Measurements from ENCODE around the gene KANSL1. TPM values are rescaled to one million over a fixed set of nuclear protein-coding genes. Genes with fewer than 3 reads are reported as not detected.

The KANSL1 gene
- total RNA-seq, 1 donor from 2014 or later: 102 TPM

DNA sequence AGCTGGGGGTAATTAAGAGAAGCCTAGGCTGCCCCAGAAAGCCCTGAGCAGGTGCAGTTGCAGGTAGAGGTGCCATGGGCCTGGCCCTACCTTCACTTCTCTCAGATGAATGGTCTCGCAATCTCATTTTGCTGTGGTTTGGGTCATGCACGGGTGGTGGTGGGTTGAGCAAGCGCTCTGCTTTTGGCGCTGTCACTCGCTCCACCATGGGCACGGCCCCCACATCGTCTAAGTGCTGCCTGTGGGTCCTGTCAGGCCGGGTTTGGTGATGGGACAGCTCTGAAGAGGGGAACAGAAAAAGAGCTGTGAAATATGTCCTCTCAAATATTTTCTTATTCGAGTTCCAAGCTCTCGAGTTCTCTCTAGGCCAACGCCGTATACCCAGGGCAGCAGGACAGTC, 154.3 kb downstream of the KANSL1 start:
- Mint-ChIP-seq H3K27me3 (ENCODE audit: unreplicated experiment) (no peaks in the 10 kb centered on the region), H3K4me1 (ENCODE audit: unreplicated experiment) (peaks cover 4% of the 10 kb centered on the region), H3K9me3 (ENCODE audit: unreplicated experiment) (no peaks in the 10 kb centered on the region), H3K36me3 (ENCODE audit: unreplicated experiment) (peaks cover 39% of the 10 kb centered on the region), H3K27ac (ENCODE audit: unreplicated experiment) (no peak overlapping the region), H3K4me3 (ENCODE audit: unreplicated experiment) (no peak overlapping the region)
- TF ChIP-seq, protein P1, sequence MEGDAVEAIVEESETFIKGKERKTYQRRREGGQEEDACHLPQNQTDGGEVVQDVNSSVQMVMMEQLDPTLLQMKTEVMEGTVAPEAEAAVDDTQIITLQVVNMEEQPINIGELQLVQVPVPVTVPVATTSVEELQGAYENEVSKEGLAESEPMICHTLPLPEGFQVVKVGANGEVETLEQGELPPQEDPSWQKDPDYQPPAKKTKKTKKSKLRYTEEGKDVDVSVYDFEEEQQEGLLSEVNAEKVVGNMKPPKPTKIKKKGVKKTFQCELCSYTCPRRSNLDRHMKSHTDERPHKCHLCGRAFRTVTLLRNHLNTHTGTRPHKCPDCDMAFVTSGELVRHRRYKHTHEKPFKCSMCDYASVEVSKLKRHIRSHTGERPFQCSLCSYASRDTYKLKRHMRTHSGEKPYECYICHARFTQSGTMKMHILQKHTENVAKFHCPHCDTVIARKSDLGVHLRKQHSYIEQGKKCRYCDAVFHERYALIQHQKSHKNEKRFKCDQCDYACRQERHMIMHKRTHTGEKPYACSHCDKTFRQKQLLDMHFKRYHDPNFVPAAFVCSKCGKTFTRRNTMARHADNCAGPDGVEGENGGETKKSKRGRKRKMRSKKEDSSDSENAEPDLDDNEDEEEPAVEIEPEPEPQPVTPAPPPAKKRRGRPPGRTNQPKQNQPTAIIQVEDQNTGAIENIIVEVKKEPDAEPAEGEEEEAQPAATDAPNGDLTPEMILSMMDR (IDR thresholded peaks at IDR 0.05): no peak
- DNase-seq (ENCODE audit: extremely low spot score, unreplicated experiment): no peak

DNA sequence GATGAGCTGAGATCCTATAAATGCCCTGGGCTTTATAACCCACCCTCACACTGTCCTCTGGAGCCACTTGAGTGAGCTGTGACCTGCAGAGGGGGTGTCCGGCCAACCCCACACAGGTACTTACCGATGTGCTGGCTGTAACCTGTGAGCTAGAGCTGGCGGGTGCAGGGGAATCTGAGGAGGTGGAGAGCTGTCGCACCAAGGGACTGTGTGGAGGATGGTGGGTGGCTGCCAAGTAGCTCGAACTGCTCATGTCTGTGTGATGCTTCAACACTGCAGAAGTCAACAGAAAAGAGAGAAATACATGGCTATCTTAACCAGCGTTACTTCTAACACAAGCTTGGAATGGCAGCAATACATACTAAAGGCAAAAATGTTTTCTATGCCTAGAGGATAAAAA, 154.8 kb downstream of the KANSL1 start:
- H3K4me3 Mint-ChIP-seq (ENCODE audit: unreplicated experiment): no peak overlapping the region
- no peak overlapping the region for H3K27ac Mint-ChIP-seq (ENCODE audit: unreplicated experiment)
- H3K27me3 Mint-ChIP-seq (ENCODE audit: unreplicated experiment): no peaks in the 10 kb centered on the region
- no peak for DNase-seq (ENCODE audit: extremely low spot score, unreplicated experiment)
- H3K9me3 Mint-ChIP-seq (ENCODE audit: unreplicated experiment): no peaks in the 10 kb centered on the region
- peaks cover 38% of the 10 kb centered on the region for H3K36me3 Mint-ChIP-seq (ENCODE audit: unreplicated experiment)
- TF ChIP-seq, protein P1 (IDR thresholded peaks at IDR 0.05): no peak
- no peaks in the 10 kb centered on the region for H3K4me1 Mint-ChIP-seq (ENCODE audit: unreplicated experiment)

DNA sequence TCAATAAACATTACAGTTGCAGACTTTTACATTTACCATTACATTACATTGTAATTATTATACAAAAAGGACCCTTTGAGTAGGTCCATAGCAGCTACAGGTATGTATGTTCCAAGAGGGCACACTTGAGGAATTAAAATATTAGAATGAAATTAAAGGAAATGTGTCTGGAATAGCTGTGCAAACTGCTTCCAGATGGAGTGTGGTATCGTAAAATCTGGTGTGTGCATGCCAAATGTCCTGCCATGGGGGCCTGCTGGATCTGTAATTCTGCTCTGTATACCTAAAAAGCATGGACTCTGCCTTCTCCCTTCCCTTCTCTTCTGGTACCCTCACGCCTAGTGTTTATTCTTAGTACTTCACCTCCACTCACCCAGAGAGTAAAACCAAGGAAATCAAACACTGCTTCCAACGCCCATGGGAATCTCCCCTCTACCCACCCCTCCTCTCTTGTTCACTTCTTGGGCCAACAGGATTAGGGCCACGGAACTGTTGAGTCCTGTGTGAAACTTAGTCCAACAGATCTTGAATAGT, 155.4 kb downstream of the KANSL1 start:
- peaks cover 42% of the 10 kb centered on the region for H3K36me3 Mint-ChIP-seq (ENCODE audit: unreplicated experiment)
- H3K4me3 Mint-ChIP-seq (ENCODE audit: unreplicated experiment): no peak overlapping the region

DNA sequence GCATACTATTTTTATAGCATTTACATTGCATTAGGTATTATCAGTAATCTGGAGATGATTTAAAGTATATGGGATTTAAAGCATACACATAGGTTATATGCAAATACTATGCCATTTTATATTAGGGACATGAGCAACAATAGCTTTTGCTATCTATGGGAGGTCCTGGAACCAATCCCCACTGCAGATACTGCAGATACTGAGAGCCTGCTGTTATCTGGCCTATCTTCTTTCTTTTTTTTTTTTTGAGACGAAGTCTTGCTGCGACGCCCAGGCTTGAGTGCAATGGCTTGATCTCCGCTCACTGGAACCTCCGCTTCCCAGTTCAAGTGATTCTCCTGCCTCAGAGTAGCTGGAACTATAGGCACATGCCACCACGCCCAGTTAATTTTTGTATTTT, 156.7 kb downstream of the KANSL1 start:
- H3K27me3 Mint-ChIP-seq (ENCODE audit: unreplicated experiment): no peaks in the 10 kb centered on the region
- no peaks in the 10 kb centered on the region for H3K9me3 Mint-ChIP-seq (ENCODE audit: unreplicated experiment)
- DNase-seq (ENCODE audit: extremely low spot score, unreplicated experiment): no peak
- TF ChIP-seq, protein P1 (IDR thresholded peaks at IDR 0.05): no peak
- H3K4me1 Mint-ChIP-seq (ENCODE audit: unreplicated experiment): no peaks in the 10 kb centered on the region
- no peak overlapping the region for H3K27ac Mint-ChIP-seq (ENCODE audit: unreplicated experiment)
- H3K36me3 Mint-ChIP-seq (ENCODE audit: unreplicated experiment): peaks cover 47% of the 10 kb centered on the region
- H3K4me3 Mint-ChIP-seq (ENCODE audit: unreplicated experiment): no peak overlapping the region

More for the DNA sequence above, 155.4 kb downstream of the KANSL1 start:
- H3K4me1 Mint-ChIP-seq (ENCODE audit: unreplicated experiment): no peaks in the 10 kb centered on the region
- DNase-seq (ENCODE audit: extremely low spot score, unreplicated experiment): no peak
- H3K9me3 Mint-ChIP-seq (ENCODE audit: unreplicated experiment): no peaks in the 10 kb centered on the region
- H3K27ac Mint-ChIP-seq (ENCODE audit: unreplicated experiment): no peak overlapping the region
- TF ChIP-seq, protein P1 (IDR thresholded peaks at IDR 0.05): no peak
- H3K27me3 Mint-ChIP-seq (ENCODE audit: unreplicated experiment): no peaks in the 10 kb centered on the region

- no peak for DNase-seq (ENCODE audit: extremely low spot score, unreplicated experiment)
- H3K4me3 Mint-ChIP-seq (ENCODE audit: unreplicated experiment): no peak overlapping the region
- peaks cover 57% of the 10 kb centered on the region for H3K36me3 Mint-ChIP-seq (ENCODE audit: unreplicated experiment)
- TF ChIP-seq, protein P1 (IDR thresholded peaks at IDR 0.05): no peak
- no peaks in the 10 kb centered on the region for H3K27me3 Mint-ChIP-seq (ENCODE audit: unreplicated experiment)
- H3K9me3 Mint-ChIP-seq (ENCODE audit: unreplicated experiment): no peaks in the 10 kb centered on the region
- no peaks in the 10 kb centered on the region for H3K4me1 Mint-ChIP-seq (ENCODE audit: unreplicated experiment)
- no peak overlapping the region for H3K27ac Mint-ChIP-seq (ENCODE audit: unreplicated experiment)
Measured at GRCh38 chr17:46035112-46035818, 158.0 kb downstream of the KANSL1 start.

Data from osteocyte (in vitro differentiated cells).